GM12892 (cell line): ENCODE measurements around the gene ARHGAP1.

Source experiments
- POLR2A ChIP-seq: IDR thresholded peaks from 2 replicates; pipeline ENCODE4 v1.6.1; 2011; ENCODE audit warnings: low read depth, low read length, control low read depth
- POLR2AphosphoS5 ChIP-seq: IDR thresholded peaks from 2 replicates; pipeline ENCODE4 v1.6.1; 2011; ENCODE audit warnings: low read depth, low read length, control low read depth

DNA sequence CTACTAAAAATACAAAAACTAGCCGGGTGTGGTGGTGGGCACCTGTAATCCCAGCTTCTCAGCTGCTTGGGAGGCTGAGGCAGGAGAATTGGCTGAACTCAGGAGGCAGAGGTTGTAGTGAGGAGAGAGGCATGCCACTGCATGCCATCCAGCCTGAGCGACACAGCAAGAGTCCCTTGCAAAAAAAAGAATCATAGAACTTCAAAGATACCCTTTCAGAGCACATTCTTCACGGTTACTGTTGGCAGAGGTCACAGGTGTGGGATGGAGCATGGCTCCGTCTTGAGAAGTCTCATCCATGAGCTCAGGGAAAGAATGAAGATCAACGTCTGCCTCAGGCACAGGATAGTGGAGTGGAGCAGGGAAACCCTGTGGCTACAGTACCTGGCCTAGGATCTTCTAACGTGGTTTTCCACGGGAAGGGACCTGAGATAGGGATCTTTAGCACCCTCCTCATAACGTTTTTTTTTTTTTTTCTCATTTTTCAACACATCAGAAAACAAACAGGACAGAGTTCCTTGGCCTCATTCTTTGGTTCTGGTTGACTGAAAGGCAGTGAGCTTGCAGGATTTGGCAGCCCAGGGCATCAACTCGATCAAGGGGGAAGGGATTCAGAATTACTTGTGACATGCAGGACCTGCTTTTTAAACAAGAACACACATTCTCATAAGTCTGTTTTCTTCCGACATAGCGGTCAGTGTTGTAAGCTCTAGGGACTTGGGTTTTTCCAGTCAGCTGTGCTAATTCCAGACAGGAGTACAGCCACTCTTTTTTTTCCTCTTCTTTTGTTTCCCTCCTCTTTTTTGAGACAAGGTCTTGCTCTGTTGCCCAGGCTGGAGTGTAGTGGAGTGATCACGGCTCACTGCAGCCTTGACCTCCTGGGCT is 41.4 kb upstream of the ARHGAP1 start:
- no peak for TF ChIP-seq POLR2A
- TF ChIP-seq POLR2AphosphoS5: no peak
